HG03432 (cell line): ENCODE results near the gene SLFN11.
"Not testable (repeated sequence)": the region's sequence is repeated elsewhere in the genome, so short reads cannot be mapped to it uniquely, and the experiment has no call there.

Source experiments
- ATAC-seq: cut with Tn5 transposase; IDR thresholded peaks from one replicate; pipeline ENCODE4 v1.9.1; 2021; ENCODE audit warnings: mild to moderate bottlenecking, moderate library complexity; ENCODE audit not compliant: unreplicated experiment

Gene SLFN11

GRCh38 chr17:35359398-35359797 is 14.0 kb downstream of the SLFN11 start:
- no peak for ATAC-seq

DNA sequence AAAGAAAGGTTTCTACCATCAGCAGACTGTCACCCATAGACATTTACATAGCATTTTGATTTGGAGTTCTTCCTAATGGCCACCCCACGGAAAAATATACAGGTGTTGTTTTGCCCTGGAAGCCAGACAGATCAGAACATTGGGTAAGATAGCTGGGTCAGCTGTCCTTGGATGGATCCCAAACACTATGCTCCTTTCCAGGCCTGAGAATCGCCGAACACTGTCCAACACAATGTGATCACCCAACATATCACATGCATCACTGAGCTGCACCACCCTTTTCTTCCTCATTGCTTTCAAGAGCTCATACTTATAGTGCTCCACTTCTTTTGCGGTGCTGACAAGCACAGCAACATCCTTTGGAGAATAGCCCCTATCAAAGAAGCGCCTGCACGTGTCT is 21.1 kb downstream of the SLFN11 start:
- ATAC-seq: no peak

DNA sequence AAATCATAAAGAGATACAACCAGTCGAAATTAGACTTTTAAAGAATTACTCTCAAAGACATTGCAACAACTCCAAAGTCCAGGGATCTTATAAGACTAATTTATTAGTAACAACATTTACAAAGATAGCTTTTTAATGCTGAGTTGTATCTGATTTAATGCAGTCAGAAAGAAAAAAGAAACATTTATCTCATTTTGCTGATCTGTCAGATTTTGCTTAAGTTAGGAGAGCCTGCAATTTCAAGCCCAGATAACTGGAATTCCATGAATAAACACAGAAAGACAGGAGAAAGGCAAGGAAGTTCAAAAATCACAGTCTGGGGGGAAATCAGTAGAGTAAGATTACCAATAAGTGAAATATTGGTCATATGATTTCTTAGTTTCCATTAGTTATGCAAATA is 22.9 kb downstream of the SLFN11 start:
- no peak for ATAC-seq

GRCh38 chr17:35345926-35346771 is 27.3 kb downstream of the SLFN11 start:
- ATAC-seq: no peak

GRCh38 chr17:35345445-35345925 is 27.9 kb downstream of the SLFN11 start:
- ATAC-seq: no peak

DNA sequence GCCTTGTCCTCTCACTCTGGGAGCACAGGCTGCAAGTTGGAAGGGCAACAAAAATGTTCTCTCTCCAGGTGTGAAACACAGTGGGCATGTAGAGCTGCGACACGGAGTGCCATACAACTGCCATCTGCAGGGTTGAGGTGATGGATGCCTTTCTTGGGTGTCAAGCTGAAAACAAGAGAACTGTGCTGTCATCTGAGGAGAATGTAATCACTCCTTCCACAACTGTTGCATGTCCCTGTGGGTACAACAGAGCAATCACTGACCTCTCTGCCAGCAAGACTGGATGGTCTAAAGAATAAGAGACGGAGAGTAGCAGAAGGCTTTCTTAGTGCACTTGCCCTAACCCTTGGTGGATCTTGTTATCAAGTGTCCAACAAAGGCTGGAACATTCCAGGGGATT is 29.2 kb downstream of the SLFN11 start:
- no peak for ATAC-seq

GRCh38 chr17:35342276-35342675 is 31.1 kb downstream of the SLFN11 start:
- no peak for ATAC-seq

DNA sequence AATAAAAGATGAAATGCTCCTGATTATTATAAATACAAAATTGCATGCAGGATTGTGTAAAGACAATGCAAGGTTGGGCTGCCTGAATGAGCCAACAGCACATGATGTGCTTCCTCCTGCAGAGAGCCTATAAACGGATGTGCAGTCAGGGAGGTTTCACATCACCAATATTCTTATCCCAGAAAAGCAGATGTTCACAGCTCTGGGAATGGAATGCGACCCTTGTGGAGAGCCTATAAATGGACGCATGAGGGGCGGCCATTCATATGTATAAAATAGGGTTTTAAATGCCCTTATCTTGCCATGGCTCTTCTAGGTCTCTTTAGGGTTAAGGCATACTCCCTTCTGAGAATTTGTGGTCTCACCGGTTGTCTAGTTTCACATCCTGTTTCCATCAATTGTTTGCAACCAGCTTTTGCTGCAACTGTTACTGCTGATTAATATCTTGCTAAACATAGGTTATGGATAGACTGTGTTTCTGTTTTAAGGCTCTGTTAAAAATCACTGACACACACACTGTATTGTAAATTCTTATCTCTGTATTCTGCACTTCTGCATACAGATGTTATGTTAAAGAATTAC is 31.9 kb downstream of the SLFN11 start:
- no peak for ATAC-seq

DNA sequence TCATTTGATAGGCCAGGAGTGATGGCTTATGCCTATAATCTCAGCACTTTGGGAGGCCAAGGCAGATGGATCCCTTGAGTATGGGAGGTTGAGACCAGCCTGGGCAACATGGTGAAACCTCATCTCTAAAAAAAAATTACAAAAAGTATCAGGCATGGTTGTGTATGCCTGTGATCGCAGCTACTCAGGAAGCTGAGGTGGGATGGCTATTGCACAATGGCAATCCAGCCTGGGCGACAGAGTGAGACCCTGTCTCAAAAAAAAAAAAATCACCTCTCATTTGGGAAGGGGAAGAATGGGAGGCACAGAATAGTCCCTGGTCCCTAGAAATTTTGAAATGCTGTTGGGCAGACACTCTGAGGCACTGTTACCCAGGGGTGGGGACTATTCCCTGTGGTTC is 35.2 kb downstream of the SLFN11 start:
- ATAC-seq: no peak

GRCh38 chr17:35337364-35337763 is 36.1 kb downstream of the SLFN11 start:
- no peak for ATAC-seq

GRCh38 chr17:35333578-35333977 is 39.8 kb downstream of the SLFN11 start:
- not testable (repeated sequence) for ATAC-seq

- ATAC-seq: no peak
These were observed 50.7 kb downstream of the SLFN11 start for GRCh38 chr17:35322749-35323148.

DNA sequence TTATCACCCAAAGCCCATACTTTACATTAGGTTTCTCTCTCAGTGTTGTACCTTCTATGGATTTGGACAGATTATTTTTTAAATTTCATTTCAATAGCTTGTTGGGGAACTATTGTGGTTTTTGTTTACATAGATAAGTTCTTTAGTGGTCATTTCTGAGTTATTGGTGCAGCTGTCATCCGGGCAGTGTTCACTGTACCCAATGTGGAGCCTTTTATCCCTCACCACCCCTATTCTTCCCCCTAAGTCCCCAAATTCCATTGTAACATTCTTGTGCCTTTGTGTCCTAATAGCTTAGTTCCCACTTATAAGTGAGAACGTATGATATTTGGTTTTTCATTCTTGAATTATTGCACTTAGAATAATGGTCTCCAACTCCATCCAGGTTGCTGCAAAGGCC is 57.5 kb downstream of the SLFN11 start:
- no peak for ATAC-seq

- ATAC-seq: no peak
These were observed 58.1 kb downstream of the SLFN11 start for GRCh38 chr17:35315283-35315682.

- no peak for ATAC-seq
These were observed 58.8 kb downstream of the SLFN11 start for GRCh38 chr17:35314415-35315216.

DNA sequence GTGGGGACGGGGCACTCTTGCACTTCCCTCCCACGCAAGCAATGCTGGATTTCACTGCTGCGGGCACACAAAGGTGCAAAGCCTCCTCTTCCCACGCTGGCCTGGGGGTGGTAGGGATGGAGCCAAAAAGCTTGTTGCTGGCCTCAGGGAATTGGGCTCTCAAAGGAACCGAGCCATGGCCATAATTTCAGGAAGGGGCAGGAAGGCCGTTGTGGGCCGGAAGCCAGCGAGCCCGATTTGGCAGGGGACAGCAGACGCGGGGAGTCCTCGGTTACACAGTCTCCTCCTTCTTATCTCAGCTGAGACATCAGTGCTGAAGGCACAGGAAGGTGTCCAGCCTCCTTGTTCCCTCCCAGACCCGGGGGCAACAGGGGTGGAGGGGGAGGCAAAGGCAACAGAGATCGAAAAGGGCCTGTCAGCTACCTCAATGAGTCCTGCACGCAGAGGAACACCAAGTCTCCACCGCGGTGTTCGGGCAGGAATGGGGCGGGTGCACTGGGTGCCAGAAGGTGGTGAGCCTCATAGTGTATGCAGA is 59.5 kb downstream of the SLFN11 start:
- no peak for ATAC-seq

DNA sequence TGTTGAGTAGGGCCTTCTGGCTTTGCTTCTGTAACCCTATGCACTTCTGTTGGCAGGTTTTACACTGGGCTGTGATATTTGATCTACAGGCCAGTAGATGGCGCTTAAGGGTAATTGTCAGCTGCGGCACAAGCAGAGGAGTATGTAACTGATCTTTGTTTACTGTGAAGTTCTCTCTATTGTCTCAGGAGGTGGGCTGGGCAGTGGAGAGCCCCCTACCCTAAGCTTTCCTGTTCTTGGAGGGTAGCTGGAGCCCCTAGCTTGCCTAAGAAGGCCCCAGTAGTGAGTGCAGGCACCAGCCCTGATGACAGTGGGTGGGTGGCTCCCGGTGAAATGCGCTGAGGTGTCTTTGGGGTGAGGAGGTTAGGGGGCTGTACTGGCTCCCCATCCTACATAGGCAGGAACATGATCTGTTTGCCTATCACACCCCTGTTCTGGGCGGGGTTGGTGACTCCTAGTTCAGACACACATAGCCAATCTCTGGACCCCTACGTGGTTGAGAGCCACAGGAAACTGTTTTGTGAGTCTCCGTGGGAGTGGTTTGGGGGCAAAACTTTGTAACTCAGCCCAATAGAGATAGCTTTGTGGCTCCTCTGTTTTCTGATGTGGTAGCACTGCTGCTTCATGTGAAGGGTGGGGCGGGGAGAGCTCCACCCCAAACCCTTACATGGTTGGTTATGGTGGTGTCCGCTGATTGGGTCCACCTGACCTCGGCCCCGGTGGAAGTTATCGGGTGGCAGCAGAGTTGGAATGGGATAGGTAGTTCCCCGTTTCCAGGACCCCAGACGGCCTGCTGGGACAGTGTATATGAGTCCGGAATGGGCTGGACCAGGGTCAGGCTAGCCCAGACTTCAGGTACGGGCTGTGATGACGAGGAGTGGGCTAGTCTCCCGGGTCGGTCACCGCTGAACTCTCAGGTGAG is 60.4 kb downstream of the SLFN11 start:
- peak; percentile 76 for ATAC-seq

- ATAC-seq: no peak
These were observed 61.1 kb downstream of the SLFN11 start for GRCh38 chr17:35312346-35312745.

- not testable (repeated sequence) for ATAC-seq
These were observed 64.1 kb downstream of the SLFN11 start for GRCh38 chr17:35309345-35309744.
